MG63 (cell line): ENCODE measurements around the gene ZBTB48. TPM values are rescaled to one million over a fixed set of nuclear protein-coding genes. Genes with fewer than 3 reads are reported as not detected.
A peak's percentile ranks its signal among the peaks of the same experiment; 100 is the strongest.

Source experiments
- DNase-seq: peaks from one replicate; pipeline ENCODE4 v3.0.0-alpha.2; 2020
- H3K27me3 ChIP-seq: fragments of 250-450 bp; sonication (Bioruptor Pico); 2 replicates; pipeline ENCODE4 v1.5.1; 2020; ENCODE audit warnings: mild to moderate bottlenecking, moderate library complexity
- H3K36me3 ChIP-seq: fragments of 250-450 bp; sonication (Bioruptor Pico); 2 replicates; pipeline ENCODE4 v1.5.1; 2020; ENCODE audit warnings: mild to moderate bottlenecking, moderate library complexity
- H3K4me3 ChIP-seq: fragments of 250-450 bp; sonication (Bioruptor Pico); 2 replicates; pipeline ENCODE4 v1.5.1; 2020; ENCODE audit warnings: mild to moderate bottlenecking, moderate library complexity
- H3K9me3 ChIP-seq: fragments of 250-450 bp; sonication (Bioruptor Pico); 2 replicates; pipeline ENCODE4 v1.5.1; 2020; ENCODE audit warnings: mild to moderate bottlenecking, moderate library complexity
- total RNA-seq: library from RNA; depleted of rRNA; stranded (reverse); fragments of >200 nt; shearing (Covaris generic); gene quantifications from 2 replicates; pipeline ENCODE4 v1.2.3, GENCODE V29; 2014; ENCODE audit warnings: low replicate concordance

ZBTB48 gene
- total RNA-seq, 1 experiment from 2014 or later, result 32.5 TPM

GRCh38 chr1:6560267-6560666 lies 19.5 kb upstream of the ZBTB48 start:
- H3K4me3 ChIP-seq, result no peak overlapping the region
- H3K27me3 ChIP-seq, result no peaks in the 10 kb centered on the region
- no peaks in the 10 kb centered on the region for H3K36me3 ChIP-seq

DNA sequence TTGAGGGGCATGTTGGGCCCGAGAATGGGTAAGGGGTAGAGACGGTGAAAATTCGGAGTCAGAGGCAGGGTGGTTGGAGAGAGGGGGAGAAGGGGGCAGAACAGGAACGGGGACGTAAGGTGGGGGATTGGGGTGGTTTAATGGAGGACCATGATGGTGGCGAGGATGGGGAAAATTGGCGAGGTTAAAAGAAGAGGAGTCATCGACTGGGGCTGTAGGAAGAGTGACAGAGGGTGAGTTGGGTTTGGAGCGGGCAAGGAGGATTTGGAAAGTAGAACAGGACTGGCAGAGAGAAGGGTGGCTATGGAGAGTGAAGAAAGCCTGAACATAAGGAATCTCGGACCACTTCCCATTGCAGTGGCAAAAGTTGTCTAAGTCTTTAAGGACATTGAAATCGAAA lies 10.8 kb upstream of the ZBTB48 start:
- DNase-seq, result no peak
- H3K27me3 ChIP-seq, result no peaks in the 10 kb centered on the region

More at GRCh38 chr1:6560267-6560666, 19.5 kb upstream of the ZBTB48 start:
- no peaks in the 10 kb centered on the region for H3K9me3 ChIP-seq
- no peak for DNase-seq

DNA sequence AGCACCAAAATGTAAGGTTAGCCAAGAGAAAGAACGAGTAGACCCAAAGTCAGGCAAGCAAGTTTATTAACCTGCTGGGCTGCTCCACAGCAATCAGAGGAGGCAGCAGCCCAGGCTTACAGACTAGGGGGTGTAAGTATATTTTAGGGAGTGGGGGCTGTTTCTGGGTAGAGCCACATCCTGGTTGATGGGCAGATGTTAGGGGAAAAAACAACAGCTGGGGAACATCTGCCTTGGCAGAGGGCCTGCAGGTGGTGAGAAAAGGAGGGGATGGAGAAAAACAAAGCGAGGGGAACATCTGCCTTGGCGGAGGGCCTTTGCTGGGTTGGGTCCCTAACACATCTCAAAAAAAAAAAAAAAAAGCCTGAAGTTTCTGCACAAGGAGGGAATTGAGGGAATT lies 9.7 kb upstream of the ZBTB48 start:
- DNase-seq, result no peak
- Histone ChIP-seq H3K9me3 (no peaks in the 10 kb centered on the region), H3K27me3 (no peaks in the 10 kb centered on the region), H3K4me3 (no peak overlapping the region), H3K36me3 (no peaks in the 10 kb centered on the region)

More for the DNA sequence above, 10.8 kb upstream of the ZBTB48 start:
- no peaks in the 10 kb centered on the region for H3K36me3 ChIP-seq
- H3K9me3 ChIP-seq, result no peaks in the 10 kb centered on the region
- H3K4me3 ChIP-seq, result no peak overlapping the region

GRCh38 chr1:6570987-6571386 lies 8.8 kb upstream of the ZBTB48 start:
- Histone ChIP-seq H3K27me3 (no peaks in the 10 kb centered on the region), H3K4me3 (no peak overlapping the region), H3K9me3 (no peaks in the 10 kb centered on the region), H3K36me3 (no peaks in the 10 kb centered on the region)
- DNase-seq, result no peak

DNA sequence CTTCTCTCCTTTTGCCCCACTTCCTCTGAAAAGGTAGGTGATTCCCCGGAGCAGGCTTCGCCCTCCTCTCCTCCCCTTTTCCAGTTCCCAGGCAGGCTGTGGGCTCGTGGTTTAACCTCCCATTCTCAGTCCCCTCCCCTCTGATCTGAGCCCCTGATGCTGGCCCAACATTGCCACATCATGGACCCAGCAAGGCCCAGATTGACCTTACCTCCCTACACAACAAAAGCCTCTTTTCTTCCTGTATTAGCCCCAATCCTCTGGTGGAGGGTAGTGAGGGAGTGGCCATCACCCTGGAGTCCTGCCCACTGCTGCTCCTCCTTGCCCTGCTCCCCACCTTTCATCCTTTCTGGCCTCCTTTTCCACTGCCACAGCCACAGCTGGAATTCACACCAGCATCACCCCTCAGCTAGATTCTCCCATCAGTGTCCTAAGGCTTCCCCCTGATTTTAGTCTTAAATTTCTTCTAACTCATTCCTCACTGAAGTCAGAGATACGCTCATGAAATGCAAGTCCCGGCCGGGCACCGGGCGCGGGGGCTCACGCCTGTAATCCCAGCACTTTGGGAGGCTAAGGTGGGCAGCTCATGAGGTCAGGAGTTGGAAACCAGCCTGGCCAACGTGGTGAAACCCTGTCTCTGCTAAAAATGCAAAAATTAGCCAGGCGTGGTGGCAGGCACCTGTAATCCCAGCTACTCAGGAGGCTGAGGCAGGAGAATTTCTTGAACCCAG lies 7.0 kb upstream of the ZBTB48 start:
- DNase-seq, result no peak
- Histone ChIP-seq H3K9me3 (no peaks in the 10 kb centered on the region), H3K27me3 (no peaks in the 10 kb centered on the region), H3K4me3 (no peak overlapping the region), H3K36me3 (no peaks in the 10 kb centered on the region)

- Histone ChIP-seq H3K4me3 (no peak overlapping the region), H3K36me3 (no peaks in the 10 kb centered on the region), H3K27me3 (no peaks in the 10 kb centered on the region), H3K9me3 (no peaks in the 10 kb centered on the region)
- DNase-seq, result no peak
Observed at GRCh38 chr1:6574025-6574620, 5.7 kb upstream of the ZBTB48 start.

DNA sequence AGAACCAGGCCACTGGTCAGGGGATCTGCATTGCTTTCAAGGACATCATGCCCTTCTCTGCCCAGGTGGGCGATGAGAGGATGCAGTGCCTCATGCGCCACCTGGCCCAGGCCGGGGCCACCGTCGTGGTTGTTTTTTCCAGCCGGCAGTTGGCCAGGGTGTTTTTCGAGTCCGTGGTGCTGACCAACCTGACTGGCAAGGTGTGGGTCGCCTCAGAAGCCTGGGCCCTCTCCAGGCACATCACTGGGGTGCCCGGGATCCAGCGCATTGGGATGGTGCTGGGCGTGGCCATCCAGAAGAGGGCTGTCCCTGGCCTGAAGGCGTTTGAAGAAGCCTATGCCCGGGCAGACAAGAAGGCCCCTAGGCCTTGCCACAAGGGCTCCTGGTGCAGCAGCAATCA lies 5.0 kb upstream of the ZBTB48 start:
- Histone ChIP-seq H3K4me3 (no peak overlapping the region), H3K9me3 (no peaks in the 10 kb centered on the region), H3K27me3 (no peaks in the 10 kb centered on the region), H3K36me3 (no peaks in the 10 kb centered on the region)
- DNase-seq, result no peak

GRCh38 chr1:6577831-6578525 lies 1.8 kb upstream of the ZBTB48 start:
- no peak for DNase-seq
- H3K4me3 ChIP-seq, result no peak overlapping the region

GRCh38 chr1:6578624-6579373 lies 995 bp upstream of the ZBTB48 start:
- Histone ChIP-seq H3K9me3 (no peaks in the 10 kb centered on the region), H3K4me3 (no peak overlapping the region; the same call in 1 of the 2 replicates), H3K27me3 (no peaks in the 10 kb centered on the region), H3K36me3 (no peaks in the 10 kb centered on the region)
- DNase-seq, result no peak

More at GRCh38 chr1:6577831-6578525, 1.8 kb upstream of the ZBTB48 start:
- Histone ChIP-seq H3K9me3 (no peaks in the 10 kb centered on the region), H3K27me3 (no peaks in the 10 kb centered on the region), H3K36me3 (no peaks in the 10 kb centered on the region)

- H3K4me3 ChIP-seq, result peak overlapping the region; percentile 86
- no peaks in the 10 kb centered on the region for H3K36me3 ChIP-seq
- DNase-seq, result no peak
- H3K9me3 ChIP-seq, result no peaks in the 10 kb centered on the region
- H3K27me3 ChIP-seq, result no peaks in the 10 kb centered on the region
Observed at GRCh38 chr1:6580119-6580592, 362 bp downstream of the ZBTB48 start.

GRCh38 chr1:6580593-6581409 lies 1.0 kb downstream of the ZBTB48 start:
- DNase-seq, result no peak
- peak overlapping the region; percentile 86 for H3K4me3 ChIP-seq
- no peaks in the 10 kb centered on the region for H3K36me3 ChIP-seq
- H3K9me3 ChIP-seq, result no peaks in the 10 kb centered on the region
- H3K27me3 ChIP-seq, result no peaks in the 10 kb centered on the region

DNA sequence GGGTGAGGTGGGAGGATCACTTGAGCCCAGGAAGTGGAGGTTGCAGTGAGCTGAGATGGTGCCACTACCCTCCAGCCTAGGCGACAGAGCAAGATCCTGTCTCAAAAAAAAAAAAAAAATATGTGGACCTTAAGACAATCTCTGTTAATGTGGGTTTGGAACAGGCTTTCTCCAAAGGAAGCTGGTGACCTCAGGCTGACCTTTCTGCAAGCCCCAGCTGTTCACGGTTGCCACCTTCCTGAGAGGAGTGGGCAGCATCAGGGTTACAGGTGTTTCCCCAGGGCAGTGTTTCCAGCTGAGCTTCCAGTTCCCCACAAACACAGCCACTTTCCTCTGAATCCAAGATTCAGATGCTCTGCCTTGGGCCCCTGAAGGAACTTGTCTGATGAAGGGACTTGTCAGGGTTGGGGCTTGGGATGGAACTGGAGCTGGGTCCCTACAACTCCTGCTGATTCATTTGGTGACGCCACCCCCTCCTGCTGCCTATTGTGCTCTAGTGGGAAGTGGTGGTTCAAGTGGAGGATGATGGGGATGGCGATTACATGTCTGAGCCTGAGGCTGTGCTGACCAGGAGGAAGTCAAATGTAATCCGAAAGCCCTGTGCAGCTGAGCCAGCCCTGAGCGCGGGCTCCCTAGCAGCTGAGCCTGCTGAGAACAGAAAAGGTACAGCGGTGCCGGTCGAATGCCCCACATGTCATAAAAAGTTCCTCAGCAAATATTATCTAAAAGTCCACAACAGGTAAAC lies 1.9 kb downstream of the ZBTB48 start:
- H3K9me3 ChIP-seq, result no peaks in the 10 kb centered on the region
- no peaks in the 10 kb centered on the region for H3K36me3 ChIP-seq
- H3K27me3 ChIP-seq, result no peaks in the 10 kb centered on the region
- DNase-seq, result no peak
- H3K4me3 ChIP-seq, result no peak overlapping the region

GRCh38 chr1:6582370-6582769 lies 2.6 kb downstream of the ZBTB48 start:
- no peaks in the 10 kb centered on the region for H3K27me3 ChIP-seq
- no peak for DNase-seq
- no peaks in the 10 kb centered on the region for H3K9me3 ChIP-seq
- no peak overlapping the region for H3K4me3 ChIP-seq
- no peaks in the 10 kb centered on the region for H3K36me3 ChIP-seq

DNA sequence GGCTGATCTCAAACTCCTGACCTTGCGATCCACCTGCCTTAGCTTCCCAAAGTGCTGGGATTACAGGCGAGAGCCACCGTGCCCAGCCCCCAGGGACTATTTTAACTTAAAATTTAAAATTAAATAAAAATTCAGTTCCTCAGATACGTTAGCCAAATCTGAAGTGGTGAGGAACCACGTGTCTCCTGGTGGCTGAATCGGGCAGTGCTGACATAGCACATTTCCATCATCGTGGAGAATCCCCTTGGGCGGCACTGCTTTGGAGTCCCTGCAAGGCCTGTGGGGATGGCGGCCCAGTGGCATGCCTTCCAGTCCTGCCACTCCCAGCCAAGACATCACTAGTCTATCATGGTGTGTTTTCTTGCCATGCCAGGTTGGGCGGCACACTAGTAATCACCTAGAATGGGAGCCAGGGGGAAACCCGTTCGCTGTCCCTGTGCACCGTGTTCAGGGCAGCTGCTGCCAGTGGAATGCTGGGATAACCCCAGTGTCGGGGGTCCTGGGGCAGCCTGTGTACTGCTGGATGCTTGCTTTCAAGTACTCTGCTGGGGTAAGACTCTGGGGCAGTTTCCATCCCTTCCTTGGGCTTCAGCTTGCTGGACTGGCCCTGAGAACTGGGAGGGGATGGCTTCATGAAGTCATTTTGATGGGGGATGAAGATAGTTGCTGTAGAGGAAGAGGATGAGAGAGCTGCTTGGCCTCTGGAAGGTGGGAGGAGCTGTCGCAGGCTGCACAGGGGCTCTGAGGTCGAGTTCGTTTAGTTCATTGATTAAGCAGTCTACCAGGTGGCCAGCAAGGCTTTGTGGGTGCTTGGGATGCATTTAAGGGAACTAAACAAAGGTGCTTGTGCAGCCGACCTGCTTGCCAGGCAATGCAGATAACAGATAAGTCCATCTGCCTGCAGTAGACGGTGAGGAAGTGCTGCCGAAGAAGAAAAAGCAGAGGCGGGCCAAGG lies 4.6 kb downstream of the ZBTB48 start:
- no peaks in the 10 kb centered on the region for H3K9me3 ChIP-seq
- no peak overlapping the region for H3K4me3 ChIP-seq
- DNase-seq, result no peak
- H3K27me3 ChIP-seq, result no peaks in the 10 kb centered on the region
- H3K36me3 ChIP-seq, result peaks cover 4% of the 10 kb centered on the region; the same call in 1 of the 2 replicates
